Karpas-422 (cell line): ENCODE measurements around the gene RPP40. TPM values are rescaled to one million over a fixed set of nuclear protein-coding genes. Genes with fewer than 3 reads are reported as not detected.

Experiments
- DNase-seq: peaks from one replicate; pipeline ENCODE4 v3.0.0-alpha.2; 2015
- H2AFZ ChIP-seq: fragments of 200-600 bp; sonication (generic); 2 replicates; pipeline ENCODE4 v1.6.1; 2014; ENCODE audit warnings: antibody characterized with exemption, low read length, mixed read lengths
- H3K27ac ChIP-seq: fragments of 200-600 bp; sonication (generic); 2 replicates; pipeline ENCODE4 v1.5.1; 2014; ENCODE audit warnings: mild to moderate bottlenecking, low read length, moderate library complexity
- H3K27me3 ChIP-seq: fragments of 200-600 bp; sonication (generic); 2 replicates; pipeline ENCODE4 v1.6.1; 2014; ENCODE audit warnings: low read length, mixed read lengths
- H3K36me3 ChIP-seq: fragments of 200-600 bp; sonication (generic); 2 replicates; pipeline ENCODE4 v1.6.1; 2014; ENCODE audit warnings: low read length, mixed read lengths; ENCODE audit not compliant: insufficient read depth
- H3K4me1 ChIP-seq: fragments of 200-600 bp; sonication (generic); 2 replicates; pipeline ENCODE4 v1.6.1; 2014; ENCODE audit warnings: mild to moderate bottlenecking, low read length, mixed read lengths
- H3K4me2 ChIP-seq: fragments of 200-600 bp; sonication (generic); 2 replicates; pipeline ENCODE4 v1.6.1; 2014; ENCODE audit warnings: low read length, low read depth, mild to moderate bottlenecking; ENCODE audit not compliant: poor library complexity, severe bottlenecking
- H3K4me3 ChIP-seq: fragments of 200-600 bp; sonication (generic); 2 replicates; pipeline ENCODE4 v1.5.1; 2014; ENCODE audit warnings: mild to moderate bottlenecking, antibody characterized with exemption, low read length, mixed read lengths
- H3K79me2 ChIP-seq: fragments of 200-600 bp; sonication (generic); 2 replicates; pipeline ENCODE4 v1.6.1; 2014; ENCODE audit warnings: mild to moderate bottlenecking, low read length, mixed read lengths
- H3K9ac ChIP-seq: fragments of 200-600 bp; sonication (generic); 2 replicates; pipeline ENCODE4 v1.6.0; 2014; ENCODE audit warnings: low read length
- H3K9me2 ChIP-seq: fragments of 200-600 bp; sonication (generic), shearing (Covaris generic); replicated peaks from 2 replicates; pipeline ENCODE4 v1.6.0; 2014; ENCODE audit warnings: mild to moderate bottlenecking, low read length, moderate library complexity; ENCODE audit not compliant: insufficient read depth
- H3K9me3 ChIP-seq: fragments of 300-700, 200-600 bp; sonication (generic); 2 replicates; pipeline ENCODE4 v1.6.1; 2014; ENCODE audit warnings: low read length, mixed read lengths
- H4K20me1 ChIP-seq: fragments of 200-600 bp; sonication (generic); 2 replicates; pipeline ENCODE4 v1.6.1; 2014; ENCODE audit warnings: mild to moderate bottlenecking, antibody characterized with exemption, low read length, low read depth; ENCODE audit not compliant: insufficient read depth
- total RNA-seq: library from RNA; depleted of rRNA; stranded (reverse); fragments of >200 nt; shearing (Covaris generic); gene quantifications from 2 replicates; pipeline ENCODE4 v1.2.3, GENCODE V29; 2014; ENCODE audit warnings: low replicate concordance; rRNA removed

The RPP40 gene
- total RNA-seq, 1 experiment from 2014 or later, result 30.3 TPM

GRCh38 chr6:4953440-4953839, 50.4 kb downstream of the RPP40 start:
- Histone ChIP-seq H3K79me2 (no peaks in the 10 kb centered on the region), H3K9me2 (no peaks in the 10 kb centered on the region), H3K9me3 (no peaks in the 10 kb centered on the region), H3K4me2 (no peak overlapping the region), H3K4me1 (no peaks in the 10 kb centered on the region), H3K4me3 (no peak overlapping the region), H3K36me3 (no peaks in the 10 kb centered on the region), H3K9ac (no peak overlapping the region), H3K27me3 (no peaks in the 10 kb centered on the region), H3K27ac (no peak overlapping the region), H4K20me1 (no peaks in the 10 kb centered on the region), H2AFZ (no peak overlapping the region)
- DNase-seq, result no peak

- Histone ChIP-seq H3K9me3 (no peaks in the 10 kb centered on the region), H3K27ac (no peak overlapping the region), H3K4me2 (no peak overlapping the region), H3K9ac (no peak overlapping the region), H3K9me2 (no peaks in the 10 kb centered on the region), H3K79me2 (no peaks in the 10 kb centered on the region), H3K27me3 (no peaks in the 10 kb centered on the region), H3K4me1 (no peaks in the 10 kb centered on the region), H4K20me1 (no peaks in the 10 kb centered on the region), H2AFZ (no peak overlapping the region), H3K36me3 (no peaks in the 10 kb centered on the region), H3K4me3 (no peak overlapping the region)
- DNase-seq, result no peak
These were observed 52.9 kb downstream of the RPP40 start for GRCh38 chr6:4950836-4951533.

GRCh38 chr6:4950076-4950475, 53.8 kb downstream of the RPP40 start:
- Histone ChIP-seq H3K9ac (no peak overlapping the region), H3K79me2 (no peaks in the 10 kb centered on the region), H3K9me3 (no peaks in the 10 kb centered on the region), H3K27me3 (no peaks in the 10 kb centered on the region), H3K4me3 (no peak overlapping the region), H3K36me3 (no peaks in the 10 kb centered on the region), H3K4me1 (no peaks in the 10 kb centered on the region), H4K20me1 (no peaks in the 10 kb centered on the region), H3K4me2 (no peak overlapping the region), H3K27ac (no peak overlapping the region), H2AFZ (no peak overlapping the region), H3K9me2 (no peaks in the 10 kb centered on the region)
- DNase-seq, result no peak

GRCh38 chr6:4948781-4949450, 54.9 kb downstream of the RPP40 start:
- Histone ChIP-seq H3K27ac (no peak overlapping the region), H2AFZ (no peak overlapping the region), H3K4me3 (no peak overlapping the region), H3K9me2 (no peaks in the 10 kb centered on the region), H3K4me2 (no peak overlapping the region), H3K36me3 (no peaks in the 10 kb centered on the region), H3K4me1 (no peaks in the 10 kb centered on the region), H3K79me2 (no peaks in the 10 kb centered on the region), H3K9me3 (no peaks in the 10 kb centered on the region), H3K9ac (no peak overlapping the region), H4K20me1 (no peaks in the 10 kb centered on the region), H3K27me3 (no peaks in the 10 kb centered on the region)
- DNase-seq, result no peak

GRCh38 chr6:4947716-4948115, 56.1 kb downstream of the RPP40 start:
- Histone ChIP-seq H3K4me3 (no peak overlapping the region), H3K9me3 (no peaks in the 10 kb centered on the region), H3K4me2 (no peak overlapping the region), H2AFZ (no peak overlapping the region), H3K9me2 (no peaks in the 10 kb centered on the region), H3K36me3 (no peaks in the 10 kb centered on the region), H3K9ac (no peak overlapping the region), H3K4me1 (no peaks in the 10 kb centered on the region), H4K20me1 (no peaks in the 10 kb centered on the region), H3K79me2 (no peaks in the 10 kb centered on the region), H3K27me3 (no peaks in the 10 kb centered on the region), H3K27ac (no peak overlapping the region)
- DNase-seq, result no peak

GRCh38 chr6:4946521-4946920, 57.3 kb downstream of the RPP40 start:
- no peaks in the 10 kb centered on the region for H4K20me1 ChIP-seq
- no peak overlapping the region for H3K4me3 ChIP-seq
- no peak for DNase-seq
- no peak overlapping the region for H3K9ac ChIP-seq
- no peaks in the 10 kb centered on the region for H3K27me3 ChIP-seq
- H3K4me1 ChIP-seq, result no peaks in the 10 kb centered on the region
- H3K9me2 ChIP-seq, result no peaks in the 10 kb centered on the region
- H3K36me3 ChIP-seq, result no peaks in the 10 kb centered on the region
- no peak overlapping the region for H3K27ac ChIP-seq
- H3K4me2 ChIP-seq, result no peak overlapping the region
- H2AFZ ChIP-seq, result no peak overlapping the region
- H3K9me3 ChIP-seq, result no peaks in the 10 kb centered on the region
- H3K79me2 ChIP-seq, result no peaks in the 10 kb centered on the region

Other genes with a start within 250 kb of the RPP40 start
- 4.2 and 16.4 TPM in 2 replicates for gene CDYL, start 227.6 kb downstream of the RPP40 start, total RNA-seq
- gene PPP1R3G, start 81.3 kb upstream of the RPP40 start, total RNA-seq, result not detected in 2 replicates